CD8-positive, alpha-beta memory T cell (primary cell): ENCODE measurements around the gene STX16. TPM values are rescaled to one million over a fixed set of nuclear protein-coding genes. Genes with fewer than 3 reads are reported as not detected.

ENCODE experiments used
- CTCF ChIA-PET: fragments of 350-600 bp; sonication (Branson Sonifier 250); formaldehyde crosslinking; loops from one replicate; lab custom pipeline; 2021; ENCODE audit warnings: antibody characterized with exemption; lab: Charles Lee
- POLR2A ChIA-PET: fragments of 350-600 bp; sonication (Branson Sonifier 250); formaldehyde crosslinking; loops from one replicate; lab custom pipeline; 2021; ENCODE audit warnings: antibody characterized with exemption; lab: Charles Lee
- DNase-seq, 5 donors: peaks; one replicate each; pipeline versions ENCODE4 v3.0.0 to v3.0.0-alpha.2; 2020 to 2022; ENCODE audit warnings: mixed read lengths in 1 of 5
- H3K27ac ChIP-seq: one replicate; pipeline ENCODE4 v1.7.0; 2013; ENCODE audit warnings: low read depth, mild to moderate bottlenecking, low read length, moderate library complexity
- H3K27me3 ChIP-seq: 2 replicates; pipeline ENCODE4 v1.7.0; 2013; ENCODE audit warnings: low read length, mild to moderate bottlenecking; ENCODE audit not compliant: insufficient read depth, poor library complexity, severe bottlenecking
- H3K36me3 ChIP-seq: 2 replicates; pipeline ENCODE4 v1.7.0; 2013; ENCODE audit warnings: mild to moderate bottlenecking, low read length, moderate library complexity; ENCODE audit not compliant: insufficient read depth
- H3K4me1 ChIP-seq: 2 replicates; pipeline ENCODE4 v1.7.0; 2013; ENCODE audit warnings: mild to moderate bottlenecking, low read length, moderate library complexity; ENCODE audit not compliant: insufficient read depth
- H3K4me3 ChIP-seq: 2 replicates; pipeline ENCODE4 v1.7.0; 2013; ENCODE audit warnings: mild to moderate bottlenecking, low read length
- H3K9me3 ChIP-seq: 2 replicates; pipeline ENCODE4 v1.7.0; 2013; ENCODE audit warnings: mild to moderate bottlenecking, low read length
- H3K27ac Mint-ChIP-seq, 8 donors: one replicate each; pipeline ENCODE4 v1.8.0; 2020 to 2021; ENCODE audit warnings: mixed read lengths in 8 of 8, mild to moderate bottlenecking in 6 of 8, inconsistent platforms in 3 of 8, moderate library complexity in 3 of 8
- H3K27me3 Mint-ChIP-seq, 2 donors: one replicate each; pipeline ENCODE4 v1.8.0; 2020 to 2021; ENCODE audit warnings: mixed read lengths in 2 of 2, mild to moderate bottlenecking in 1 of 2, moderate library complexity in 1 of 2
- H3K36me3 Mint-ChIP-seq, 3 donors: one replicate each; pipeline ENCODE4 v1.8.0; 2020 to 2021; ENCODE audit warnings: mixed read lengths in 3 of 3, inconsistent platforms in 1 of 3, mild to moderate bottlenecking in 1 of 3
- H3K4me1 Mint-ChIP-seq, 3 donors: one replicate each; pipeline ENCODE4 v1.8.0; 2020 to 2021; ENCODE audit warnings: mixed read lengths in 3 of 3, inconsistent platforms in 1 of 3, mild to moderate bottlenecking in 1 of 3
- H3K4me3 Mint-ChIP-seq, 7 donors: one replicate each; pipeline ENCODE4 v1.8.0; 2020 to 2021; ENCODE audit warnings: mixed read lengths in 7 of 7, mild to moderate bottlenecking in 6 of 7, moderate library complexity in 4 of 7, inconsistent platforms in 2 of 7
- H3K9me3 Mint-ChIP-seq, 5 donors: one replicate each; pipeline ENCODE4 v1.8.0; 2020 to 2022; ENCODE audit warnings: mixed read lengths in 5 of 5, mild to moderate bottlenecking in 3 of 5, moderate library complexity in 2 of 5, inconsistent platforms in 1 of 5
- polyA plus RNA-seq: library from polyadenylated mRNA; unstranded; fragments of 300-500 nt; fragmentation: Illumina TruSeq; gene quantifications from one replicate; pipeline ENCODE4 v1.2.3, GENCODE V29; 2021
- total RNA-seq, 2 experiments: library from RNA; stranded (reverse); gene quantifications; one replicate each; pipeline ENCODE4 v1.2.3, GENCODE V29; 2021

Gene STX16
- total and polyA plus RNA-seq, 3 experiments from 2014 or later: 24.9 to 72.8 (median 69.2) TPM

DNA sequence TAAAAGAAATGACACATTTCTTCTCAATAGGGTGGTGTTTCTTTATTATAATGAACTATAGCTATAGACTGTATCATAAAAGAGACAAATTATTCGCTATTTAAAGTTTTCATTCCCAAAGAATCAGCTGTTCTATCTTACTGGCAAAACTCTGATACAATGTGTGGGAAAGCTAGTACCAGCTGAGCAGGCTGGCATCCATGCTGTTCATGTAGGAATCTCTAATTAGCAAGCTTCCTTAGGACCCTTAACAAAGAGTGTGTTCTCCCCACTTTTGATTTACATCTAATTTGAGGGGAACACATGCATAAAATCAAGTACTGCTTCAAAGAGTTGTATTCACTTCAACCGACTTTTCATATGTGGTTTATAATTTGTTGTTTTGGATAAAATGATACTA, 13.2 kb downstream of the STX16 start:
- H3K4me1 ChIP-seq: peaks cover 50% of the 10 kb centered on the region
- H3K36me3 ChIP-seq: peaks cover 14% of the 10 kb centered on the region
- H3K27me3 ChIP-seq: no peaks in the 10 kb centered on the region
- Mint-ChIP-seq H3K9me3 (no peaks in the 10 kb centered on the region), H3K4me1 (peaks cover 46 to 71% (median 63%) of the 10 kb centered on the region in 3 donors), H3K36me3 (peaks cover 0 to 68% (median 5%) of the 10 kb centered on the region in 3 donors), H3K27ac (peak overlapping the region in 2 of 8 donors; percentile 10 to 58), H3K4me3 (no peak overlapping the region), H3K27me3 (no peaks in the 10 kb centered on the region)
- CTCF ChIA-PET: interaction anchor here (0.9 kb wide), 1 partner anchor 14 kb away, joined by 3 read pairs; no protein-coding TSS in a partner anchor
- no peak overlapping the region for H3K4me3 ChIP-seq
- no peaks in the 10 kb centered on the region for H3K9me3 ChIP-seq
- DNase-seq: no peak
- POLR2A ChIA-PET: interaction anchor here (0.8 kb wide), 1 partner anchor 12 kb away, joined by 3 read pairs; no protein-coding TSS in a partner anchor
- H3K27ac ChIP-seq: no peak overlapping the region

DNA sequence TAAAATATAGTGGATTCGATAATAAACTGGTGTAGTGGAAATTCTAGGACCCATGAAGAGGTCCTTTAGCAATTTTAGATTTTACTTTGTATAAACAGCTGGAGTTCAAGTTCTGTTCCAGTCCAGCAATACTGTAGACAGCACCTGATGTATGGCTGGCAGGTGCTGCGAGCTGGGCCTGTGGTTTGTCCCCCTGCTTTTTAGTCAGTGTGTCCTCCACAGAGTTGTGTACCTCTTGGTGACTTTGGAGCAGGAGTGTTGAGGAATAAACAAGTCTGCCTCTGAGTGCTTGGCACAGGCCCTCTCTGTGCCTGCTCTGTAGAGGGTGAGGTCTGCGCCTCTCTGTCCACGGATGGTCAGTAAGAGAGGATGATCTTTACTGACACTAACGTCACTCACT, 13.8 kb downstream of the STX16 start:
- Mint-ChIP-seq H3K4me3 (no peak overlapping the region), H3K27ac (peak overlapping the region in 3 of 8 donors; percentile 10 to 52 (median 19)), H3K27me3 (no peaks in the 10 kb centered on the region), H3K36me3 (peaks cover 0 to 73% (median 5%) of the 10 kb centered on the region in 3 donors), H3K4me1 (peaks cover 41 to 66% (median 58%) of the 10 kb centered on the region in 3 donors), H3K9me3 (no peaks in the 10 kb centered on the region)
- Histone ChIP-seq H3K36me3 (peaks cover 19% of the 10 kb centered on the region), H3K4me3 (no peak overlapping the region), H3K9me3 (no peaks in the 10 kb centered on the region), H3K27me3 (no peaks in the 10 kb centered on the region), H3K4me1 (peaks cover 46% of the 10 kb centered on the region), H3K27ac (no peak overlapping the region)
- CTCF ChIA-PET: interaction anchor here (0.9 kb wide), 1 partner anchor 14 kb away, joined by 3 read pairs; no protein-coding TSS in a partner anchor
- POLR2A ChIA-PET: interaction anchor here (0.8 kb wide), 1 partner anchor 13 kb away, joined by 3 read pairs; no protein-coding TSS in a partner anchor
- DNase-seq: no peak

DNA sequence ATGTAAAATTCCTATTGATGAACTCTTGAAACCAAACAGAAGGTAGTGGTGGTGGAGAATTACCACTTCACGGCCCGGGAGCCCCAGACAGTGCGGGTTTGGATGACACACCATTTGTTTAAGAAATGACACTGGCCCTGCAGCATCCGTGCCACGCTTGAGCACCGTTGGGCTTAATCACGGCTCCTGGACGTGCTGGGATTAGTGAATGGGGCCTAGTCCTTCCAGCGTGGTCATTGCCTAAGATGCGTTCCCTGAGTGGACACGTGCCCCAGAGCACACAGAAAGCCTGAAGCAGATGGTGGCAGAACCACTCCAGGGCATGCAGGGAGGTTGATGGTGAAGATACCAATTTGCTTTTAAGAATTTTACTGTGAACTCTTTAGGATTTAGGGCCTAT, 14.5 kb downstream of the STX16 start:
- Histone ChIP-seq H3K4me1 (peaks cover 38% of the 10 kb centered on the region), H3K27me3 (no peaks in the 10 kb centered on the region), H3K9me3 (no peaks in the 10 kb centered on the region), H3K27ac (no peak overlapping the region), H3K4me3 (no peak overlapping the region), H3K36me3 (peaks cover 23% of the 10 kb centered on the region)
- Mint-ChIP-seq H3K4me1 (peaks cover 35 to 58% (median 51%) of the 10 kb centered on the region in 3 donors), H3K36me3 (peaks cover 4 to 76% (median 7%) of the 10 kb centered on the region in 3 donors), H3K4me3 (no peak overlapping the region), H3K27ac (peak overlapping the region in 3 of 8 donors; percentile 19 to 52 (median 21)), H3K27me3 (no peaks in the 10 kb centered on the region), H3K9me3 (no peaks in the 10 kb centered on the region)
- CTCF ChIA-PET: no interaction called here
- DNase-seq: no peak
- POLR2A ChIA-PET: no interaction called here

DNA sequence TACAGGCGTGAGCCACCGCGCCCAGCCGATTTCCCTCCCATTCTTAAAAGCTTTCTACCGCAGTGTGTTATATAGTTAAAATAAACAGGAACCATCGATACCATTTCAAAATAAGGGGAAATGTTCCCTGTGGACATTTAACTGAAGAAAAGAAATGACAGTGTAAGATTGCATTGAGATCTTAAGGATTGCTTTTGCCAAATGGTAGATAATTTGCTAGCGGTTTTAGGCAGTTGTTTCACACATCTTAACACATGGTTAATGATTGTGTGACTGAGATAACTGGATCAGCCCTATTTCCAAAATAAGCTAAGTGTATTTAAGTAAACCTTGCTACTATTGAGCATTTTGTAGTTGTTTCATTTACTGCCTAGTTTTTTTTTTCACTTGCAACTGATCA, 15.6 kb downstream of the STX16 start:
- Mint-ChIP-seq H3K36me3 (peaks cover 4 to 75% (median 7%) of the 10 kb centered on the region in 3 donors), H3K9me3 (no peaks in the 10 kb centered on the region), H3K4me1 (peaks cover 25 to 48% (median 40%) of the 10 kb centered on the region in 3 donors), H3K27ac (peak overlapping the region in 4 of 8 donors; percentile 22 to 62 (median 29)), H3K4me3 (no peak overlapping the region), H3K27me3 (no peaks in the 10 kb centered on the region)
- Histone ChIP-seq H3K27me3 (no peaks in the 10 kb centered on the region), H3K36me3 (peaks cover 25% of the 10 kb centered on the region), H3K4me1 (peaks cover 27% of the 10 kb centered on the region), H3K27ac (no peak overlapping the region), H3K4me3 (no peak overlapping the region), H3K9me3 (no peaks in the 10 kb centered on the region)
- no peak for DNase-seq
- ChIA-PET POLR2A (no interaction called here), CTCF (no interaction called here)

DNA sequence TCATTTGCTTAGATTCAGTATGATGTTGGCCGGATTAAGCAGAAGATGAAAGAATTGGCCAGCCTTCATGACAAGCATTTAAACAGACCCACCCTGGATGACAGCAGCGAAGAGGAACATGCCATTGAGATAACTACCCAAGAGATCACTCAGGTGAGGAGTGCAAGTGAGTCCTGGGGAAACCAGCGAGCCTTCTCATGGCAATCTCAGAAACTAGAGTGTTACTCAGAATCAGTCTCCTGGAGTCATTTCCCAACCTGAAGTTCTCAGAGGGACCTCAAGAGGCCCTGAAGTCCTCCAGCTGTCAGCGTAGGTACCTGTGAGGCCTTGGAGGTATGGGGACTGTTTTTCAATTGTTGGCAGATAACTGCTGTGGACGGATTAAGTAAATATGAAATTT, 16.9 kb downstream of the STX16 start:
- no peak overlapping the region for H3K4me3 ChIP-seq
- H3K9me3 Mint-ChIP-seq: no peaks in the 10 kb centered on the region
- H3K4me3 Mint-ChIP-seq: no peak overlapping the region
- no peaks in the 10 kb centered on the region for H3K9me3 ChIP-seq
- no peaks in the 10 kb centered on the region for H3K27me3 ChIP-seq
- H3K4me1 ChIP-seq: peaks cover 15% of the 10 kb centered on the region
- H3K27ac ChIP-seq: no peak overlapping the region
- H3K4me1 Mint-ChIP-seq: peaks cover 17 to 40% (median 31%) of the 10 kb centered on the region in 3 donors
- peaks cover 4 to 77% (median 11%) of the 10 kb centered on the region in 3 donors for H3K36me3 Mint-ChIP-seq
- H3K36me3 ChIP-seq: peaks cover 32% of the 10 kb centered on the region
- POLR2A ChIA-PET: no interaction called here
- peak overlapping the region in 3 of 8 donors; percentile 29 to 54 (median 54) for H3K27ac Mint-ChIP-seq
- CTCF ChIA-PET: interaction anchor here (0.8 kb wide), 1 partner anchor 10 kb away, joined by 3 read pairs; no protein-coding TSS in a partner anchor
- DNase-seq: no peak
- H3K27me3 Mint-ChIP-seq: no peaks in the 10 kb centered on the region

DNA sequence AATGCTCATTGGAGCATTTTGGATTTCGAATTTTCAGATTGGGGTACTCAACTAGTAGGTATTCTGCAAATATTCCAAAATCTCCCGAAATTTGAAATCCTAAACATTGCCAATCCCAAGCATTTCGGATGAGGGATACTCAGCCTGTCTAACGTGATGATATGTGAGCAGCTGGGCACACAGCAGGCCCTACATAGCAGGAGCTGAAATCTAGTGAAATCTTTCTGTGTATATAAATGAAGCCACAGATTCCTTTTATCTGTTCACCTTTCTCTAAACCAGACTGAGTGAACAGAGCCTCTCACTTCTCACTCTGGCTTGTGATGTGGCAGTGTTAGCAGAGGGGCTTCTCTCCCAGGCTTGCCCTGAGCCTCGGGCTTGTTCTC, 17.8 kb downstream of the STX16 start:
- no peak for DNase-seq
- Mint-ChIP-seq H3K27ac (no peak overlapping the region), H3K9me3 (no peaks in the 10 kb centered on the region), H3K36me3 (peaks cover 4 to 79% (median 14%) of the 10 kb centered on the region in 3 donors), H3K4me3 (no peak overlapping the region), H3K27me3 (no peaks in the 10 kb centered on the region), H3K4me1 (peaks cover 11 to 32% (median 24%) of the 10 kb centered on the region in 3 donors)
- H3K9me3 ChIP-seq: no peaks in the 10 kb centered on the region
- H3K36me3 ChIP-seq: peaks cover 41% of the 10 kb centered on the region
- no peak overlapping the region for H3K4me3 ChIP-seq
- no peaks in the 10 kb centered on the region for H3K27me3 ChIP-seq
- CTCF ChIA-PET: interaction anchor here (0.6 kb wide), 1 partner anchor 44 kb away, joined by 3 read pairs; no protein-coding TSS in a partner anchor
- H3K4me1 ChIP-seq: peaks cover 11% of the 10 kb centered on the region
- POLR2A ChIA-PET: interaction anchor here (0.8 kb wide), 1 partner anchor 10 kb away, joined by 3 read pairs; no protein-coding TSS in a partner anchor
- no peak overlapping the region for H3K27ac ChIP-seq

DNA sequence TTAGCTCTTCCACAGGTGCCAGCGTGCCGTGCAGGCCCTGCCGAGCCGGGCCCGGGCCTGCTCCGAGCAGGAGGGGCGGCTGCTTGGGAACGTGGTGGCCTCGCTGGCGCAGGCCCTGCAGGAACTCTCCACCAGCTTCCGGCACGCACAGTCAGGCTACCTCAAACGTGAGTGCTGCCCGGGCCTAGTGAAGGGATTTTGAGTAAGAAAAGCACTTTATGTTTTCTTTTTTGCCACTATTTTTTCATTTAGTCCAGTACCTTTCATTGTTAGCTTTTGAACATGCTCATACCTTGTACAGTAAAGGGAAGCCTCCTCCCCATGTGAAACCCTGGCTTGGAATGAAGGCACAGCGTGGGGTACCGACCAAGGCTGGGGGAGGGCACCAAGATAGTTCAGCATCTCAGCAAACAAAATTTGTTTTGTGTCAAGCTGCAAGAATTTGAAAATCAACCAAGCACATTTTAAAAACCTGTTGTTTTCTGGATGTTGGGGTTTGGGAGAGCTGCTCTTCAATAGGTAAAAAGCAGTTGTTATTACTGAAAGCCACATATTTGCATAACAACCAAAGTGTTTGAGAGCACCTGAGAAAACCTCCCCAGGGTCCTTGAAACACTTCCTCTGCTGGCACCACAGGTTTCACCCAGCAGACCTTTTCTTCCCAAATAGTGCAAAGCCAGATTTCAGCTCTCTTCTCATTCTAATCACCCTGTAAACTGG, 18.4 kb downstream of the STX16 start:
- CTCF ChIA-PET: interaction anchor here (0.6 kb wide), 1 partner anchor 43 kb away, joined by 3 read pairs; no protein-coding TSS in a partner anchor
- POLR2A ChIA-PET: interaction anchor here (0.8 kb wide), 1 partner anchor 10 kb away, joined by 3 read pairs; no protein-coding TSS in a partner anchor
- Histone ChIP-seq H3K4me3 (no peak overlapping the region), H3K36me3 (peaks cover 43% of the 10 kb centered on the region), H3K27me3 (no peaks in the 10 kb centered on the region), H3K4me1 (peaks cover 7% of the 10 kb centered on the region), H3K27ac (no peak overlapping the region), H3K9me3 (no peaks in the 10 kb centered on the region)
- peaks cover 4 to 79% (median 18%) of the 10 kb centered on the region in 3 donors for H3K36me3 Mint-ChIP-seq
- no peaks in the 10 kb centered on the region for H3K27me3 Mint-ChIP-seq
- no peak overlapping the region for H3K4me3 Mint-ChIP-seq
- peak overlapping the region in 1 of 8 donors; percentile 52 for H3K27ac Mint-ChIP-seq
- DNase-seq: no peak
- peaks cover 12 to 27% (median 18%) of the 10 kb centered on the region in 3 donors for H3K4me1 Mint-ChIP-seq
- H3K9me3 Mint-ChIP-seq: no peaks in the 10 kb centered on the region

DNA sequence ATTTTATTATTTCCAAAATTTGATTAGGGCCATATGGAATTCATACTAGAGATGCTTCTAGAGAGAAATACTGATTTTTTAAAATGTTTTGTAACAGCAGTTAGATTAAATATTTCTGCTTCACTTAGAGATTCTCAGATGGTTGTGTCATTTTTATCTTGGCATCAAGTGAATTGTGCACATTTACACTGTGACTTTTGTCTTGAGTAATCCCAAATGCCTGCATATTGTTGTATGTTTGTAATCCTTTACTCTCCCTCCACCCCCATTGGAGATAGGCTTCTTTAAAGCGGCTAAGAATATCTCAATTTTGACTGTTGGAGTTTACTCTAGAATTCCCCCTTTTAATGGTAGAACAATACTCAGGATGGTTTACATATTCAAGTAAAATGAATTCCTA, 19.0 kb downstream of the STX16 start:
- Histone ChIP-seq H3K9me3 (no peaks in the 10 kb centered on the region), H3K27ac (no peak overlapping the region), H3K36me3 (peaks cover 46% of the 10 kb centered on the region), H3K27me3 (no peaks in the 10 kb centered on the region), H3K4me3 (no peak overlapping the region), H3K4me1 (peaks cover 3% of the 10 kb centered on the region)
- no peak for DNase-seq
- ChIA-PET POLR2A (no interaction called here), CTCF (no interaction called here)
- H3K4me3 Mint-ChIP-seq: no peak overlapping the region
- no peaks in the 10 kb centered on the region for H3K27me3 Mint-ChIP-seq
- H3K36me3 Mint-ChIP-seq: peaks cover 4 to 84% (median 18%) of the 10 kb centered on the region in 3 donors
- peaks cover 10 to 20% (median 12%) of the 10 kb centered on the region in 3 donors for H3K4me1 Mint-ChIP-seq
- no peaks in the 10 kb centered on the region for H3K9me3 Mint-ChIP-seq
- H3K27ac Mint-ChIP-seq: peak overlapping the region in 3 of 8 donors; percentile 1 to 27 (median 23)
